Loucy (cell line): ENCODE results near the gene LIMA1.
A peak's percentile ranks its signal among the peaks of the same experiment; 100 is the strongest.

Experiments
- H2AFZ ChIP-seq: fragments of 200-600 bp; sonication (generic); 2 replicates; pipeline ENCODE4 v1.6.0; 2016; ENCODE audit warnings: antibody characterized with exemption, mild to moderate bottlenecking, low read length, moderate library complexity
- H3F3A ChIP-seq: fragments of 200-600 bp; 2 replicates; pipeline ENCODE4 v1.6.0; 2016; ENCODE audit warnings: antibody characterized with exemption, low read depth, mild to moderate bottlenecking
- H3K27me3 ChIP-seq: fragments of 200-600 bp; sonication (generic); 2 replicates; pipeline ENCODE4 v1.6.1; 2014; ENCODE audit warnings: low read length, mild to moderate bottlenecking; ENCODE audit not compliant: insufficient read depth, poor library complexity, severe bottlenecking
- H3K36me3 ChIP-seq: fragments of 200-600 bp; sonication (generic); 2 replicates; pipeline ENCODE4 v1.6.1; 2016; ENCODE audit warnings: low read length; ENCODE audit not compliant: insufficient read depth
- H3K4me1 ChIP-seq: fragments of 200-600 bp; sonication (generic); 2 replicates; pipeline ENCODE4 v1.5.1; 2014; ENCODE audit warnings: low read length, mild to moderate bottlenecking; ENCODE audit not compliant: insufficient read depth, poor library complexity, severe bottlenecking
- H3K4me2 ChIP-seq: fragments of 200-600 bp; sonication (generic); 2 replicates; pipeline ENCODE4 v1.6.0; 2014; ENCODE audit warnings: antibody characterized with exemption, low read length, low read depth, mild to moderate bottlenecking; ENCODE audit not compliant: poor library complexity, severe bottlenecking
- H3K4me3 ChIP-seq: fragments of 200-600 bp; sonication (generic); 2 replicates; pipeline ENCODE4 v1.5.1; 2014; ENCODE audit warnings: low read length, mild to moderate bottlenecking, mixed read lengths; ENCODE audit not compliant: poor library complexity, severe bottlenecking
- H3K79me2 ChIP-seq: fragments of 200-600 bp; sonication (generic); 2 replicates; pipeline ENCODE4 v1.6.1; 2014; ENCODE audit warnings: low read length; ENCODE audit not compliant: insufficient read depth
- H3K9ac ChIP-seq: fragments of 200-600 bp; sonication (generic); 2 replicates; pipeline ENCODE4 v1.6.0; 2014; ENCODE audit warnings: mild to moderate bottlenecking, low read depth, low read length, moderate library complexity; ENCODE audit not compliant: poor library complexity, severe bottlenecking
- H3K9me2 ChIP-seq: fragments of 200-600 bp; sonication (generic); replicated peaks from 2 replicates; pipeline ENCODE4 v1.6.1; 2016; ENCODE audit warnings: low read depth, low read length, mixed read lengths
- H3K9me3 ChIP-seq: fragments of 200-600 bp; sonication (generic); 2 replicates; pipeline ENCODE4 v1.6.1; 2014; ENCODE audit warnings: mild to moderate bottlenecking, antibody characterized with exemption, low read length, low read depth; ENCODE audit not compliant: insufficient read depth
- H4K20me1 ChIP-seq: fragments of 200-600 bp; sonication (generic); 2 replicates; pipeline ENCODE4 v1.6.0; 2014; ENCODE audit warnings: antibody characterized with exemption, low read length, mild to moderate bottlenecking; ENCODE audit not compliant: insufficient read depth, poor library complexity, severe bottlenecking
- EZH2phosphoT487 ChIP-seq: fragments of 200-600 bp; IDR thresholded peaks from 2 replicates; pipeline ENCODE4 v1.6.1; 2018; ENCODE audit warnings: antibody characterized with exemption, mild to moderate bottlenecking, moderate library complexity, borderline replicate concordance
- TF ChIP-seq, protein P1 (sequence below): fragments of 200-600 bp; sonication (generic); conservative IDR thresholded peaks from 2 replicates; pipeline ENCODE4 v1.5.1; 2014; ENCODE audit warnings: mild to moderate bottlenecking, antibody characterized with exemption, low read length

Gene LIMA1

GRCh38 chr12:50166799-50167048 lies 116.6 kb downstream of the LIMA1 start:
- peak overlapping the region; percentile 95 for H3K4me3 ChIP-seq
- H3K4me2 ChIP-seq, result peak overlapping the region; percentile 83
- H3K79me2 ChIP-seq, result peaks cover 52% of the 10 kb centered on the region
- H3K36me3 ChIP-seq, result no peaks in the 10 kb centered on the region
- H3K27me3 ChIP-seq, result no peaks in the 10 kb centered on the region
- peak overlapping the region; percentile 95 for H3K9ac ChIP-seq
- H3F3A ChIP-seq, result 0 out of 2 replicates have a peak, but pooled peaks cover 2% of the 10 kb centered on the region
- no peak for TF ChIP-seq EZH2phosphoT487
- TF ChIP-seq, protein P1, sequence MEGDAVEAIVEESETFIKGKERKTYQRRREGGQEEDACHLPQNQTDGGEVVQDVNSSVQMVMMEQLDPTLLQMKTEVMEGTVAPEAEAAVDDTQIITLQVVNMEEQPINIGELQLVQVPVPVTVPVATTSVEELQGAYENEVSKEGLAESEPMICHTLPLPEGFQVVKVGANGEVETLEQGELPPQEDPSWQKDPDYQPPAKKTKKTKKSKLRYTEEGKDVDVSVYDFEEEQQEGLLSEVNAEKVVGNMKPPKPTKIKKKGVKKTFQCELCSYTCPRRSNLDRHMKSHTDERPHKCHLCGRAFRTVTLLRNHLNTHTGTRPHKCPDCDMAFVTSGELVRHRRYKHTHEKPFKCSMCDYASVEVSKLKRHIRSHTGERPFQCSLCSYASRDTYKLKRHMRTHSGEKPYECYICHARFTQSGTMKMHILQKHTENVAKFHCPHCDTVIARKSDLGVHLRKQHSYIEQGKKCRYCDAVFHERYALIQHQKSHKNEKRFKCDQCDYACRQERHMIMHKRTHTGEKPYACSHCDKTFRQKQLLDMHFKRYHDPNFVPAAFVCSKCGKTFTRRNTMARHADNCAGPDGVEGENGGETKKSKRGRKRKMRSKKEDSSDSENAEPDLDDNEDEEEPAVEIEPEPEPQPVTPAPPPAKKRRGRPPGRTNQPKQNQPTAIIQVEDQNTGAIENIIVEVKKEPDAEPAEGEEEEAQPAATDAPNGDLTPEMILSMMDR, result no peak
- no peaks in the 10 kb centered on the region for H3K9me2 ChIP-seq
- H3K4me1 ChIP-seq, result peaks cover 43% of the 10 kb centered on the region
- H3K9me3 ChIP-seq, result no peaks in the 10 kb centered on the region
- peak overlapping the region; percentile 88 for H2AFZ ChIP-seq
- peaks cover 8% of the 10 kb centered on the region for H4K20me1 ChIP-seq

- H3K36me3 ChIP-seq, result no peaks in the 10 kb centered on the region
- H4K20me1 ChIP-seq, result peaks cover 18% of the 10 kb centered on the region
- H3K9me2 ChIP-seq, result no peaks in the 10 kb centered on the region
- peaks cover 67% of the 10 kb centered on the region for H3K79me2 ChIP-seq
- H3K9ac ChIP-seq, result peak overlapping the region; percentile 95
- 0 out of 2 replicates have a peak, but pooled peaks cover 2% of the 10 kb centered on the region for H3F3A ChIP-seq
- no peaks in the 10 kb centered on the region for H3K27me3 ChIP-seq
- peak overlapping the region; percentile 83 for H3K4me2 ChIP-seq
- TF ChIP-seq, protein P1, result no peak
- no peak for TF ChIP-seq EZH2phosphoT487
- H3K4me1 ChIP-seq, result peaks cover 49% of the 10 kb centered on the region
- H2AFZ ChIP-seq, result no peak overlapping the region
- no peaks in the 10 kb centered on the region for H3K9me3 ChIP-seq
- peak overlapping the region; percentile 95 for H3K4me3 ChIP-seq
These were observed 118.4 kb downstream of the LIMA1 start for GRCh38 chr12:50164963-50165362.

DNA sequence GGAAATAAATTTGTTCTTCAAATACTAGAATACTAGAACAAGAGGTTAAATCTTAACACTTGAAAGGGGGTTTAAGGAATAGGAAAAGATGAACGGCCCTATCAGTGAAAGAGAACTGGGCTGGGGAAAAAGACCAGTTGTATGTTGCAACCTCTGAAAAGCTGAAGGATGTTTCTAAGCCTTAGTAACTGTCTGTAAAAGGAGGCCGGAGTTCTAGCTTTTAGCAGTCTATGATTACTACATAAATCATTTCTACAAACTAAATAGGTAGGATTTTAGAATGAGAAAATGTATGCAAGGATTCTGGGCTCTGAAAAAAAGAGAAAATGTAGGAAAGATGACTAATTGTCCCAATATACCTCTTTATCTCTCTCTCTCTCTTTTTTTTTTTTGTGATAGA lies 121.1 kb downstream of the LIMA1 start:
- Histone ChIP-seq H3K36me3 (no peaks in the 10 kb centered on the region), H4K20me1 (peaks cover 18% of the 10 kb centered on the region), H3K4me3 (no peak overlapping the region), H3K9ac (peak overlapping the region; percentile 38), H3K9me3 (no peaks in the 10 kb centered on the region), H3K79me2 (peaks cover 87% of the 10 kb centered on the region), H3F3A (no peaks in the 10 kb centered on the region), H3K4me1 (peaks cover 41% of the 10 kb centered on the region), H3K27me3 (no peaks in the 10 kb centered on the region), H2AFZ (no peak overlapping the region), H3K4me2 (peak overlapping the region; percentile 28), H3K9me2 (no peaks in the 10 kb centered on the region)
- TF ChIP-seq EZH2phosphoT487, result no peak
- TF ChIP-seq, protein P1, result no peak
